Fibroblast of lung (primary cell): Measurements from ENCODE around the gene DNASE2B. TPM values are rescaled to one million over a fixed set of nuclear protein-coding genes. Genes with fewer than 3 reads are reported as not detected.
A peak's percentile ranks its signal among the peaks of the same experiment; 100 is the strongest.

Experiments used
- DNase-seq, 2 donors: peaks; one replicate each; pipeline versions ENCODE4 v3.0.0 to v3.0.0-alpha.2; 2010; ENCODE audit warnings: low read depth in 2 of 2
- H2AFZ ChIP-seq: 2 replicates; pipeline ENCODE4 v1.5.1; 2012; ENCODE audit warnings: low read length, control low read depth, inconsistent platforms
- H3K27ac ChIP-seq: 2 replicates; pipeline ENCODE4 v1.5.1; 2011; ENCODE audit warnings: low read length, control low read depth; ENCODE audit not compliant: insufficient read depth
- H3K27me3 ChIP-seq: 2 replicates; pipeline ENCODE4 v1.5.1; 2011; ENCODE audit warnings: mild to moderate bottlenecking, low read length; ENCODE audit not compliant: control insufficient read depth, insufficient read depth
- H3K36me3 ChIP-seq: 2 replicates; pipeline ENCODE4 v1.5.1; 2011; ENCODE audit warnings: low read length; ENCODE audit not compliant: control insufficient read depth, insufficient read depth
- H3K4me1 ChIP-seq: 2 replicates; pipeline ENCODE4 v1.5.1; 2011; ENCODE audit warnings: low read length; ENCODE audit not compliant: control insufficient read depth, insufficient read depth; ENCODE audit errors: extremely low read depth
- H3K4me2 ChIP-seq: 2 replicates; pipeline ENCODE4 v1.5.1; 2011; ENCODE audit warnings: low read length, control low read depth; ENCODE audit not compliant: insufficient read depth; ENCODE audit errors: extremely low read depth
- H3K4me3 ChIP-seq, 4 experiments: fragments of 200-600 bp in 1 of 4; sonication (generic) in 1 of 4; replicated peaks in 1 of 4; 2 replicates each; pipeline ENCODE4 v1.5.1; 2011 to 2016; ENCODE audit warnings: low read length in 4 of 4, low read depth in 3 of 4, mild to moderate bottlenecking in 3 of 4, control low read depth in 2 of 4, inconsistent platforms in 1 of 4, mixed read lengths in 1 of 4; ENCODE audit not compliant: insufficient read depth in 1 of 4; ENCODE audit errors: control extremely low read depth in 1 of 4
- H3K79me2 ChIP-seq: 2 replicates; pipeline ENCODE4 v1.5.1; 2012; ENCODE audit warnings: mild to moderate bottlenecking, low read length, inconsistent platforms; ENCODE audit not compliant: control insufficient read depth, insufficient read depth
- H3K9ac ChIP-seq: 2 replicates; pipeline ENCODE4 v1.5.1; 2011; ENCODE audit warnings: mild to moderate bottlenecking, low read length, control low read depth; ENCODE audit not compliant: insufficient read depth
- H3K9me3 ChIP-seq: 2 replicates; pipeline ENCODE4 v1.5.1; 2012; ENCODE audit warnings: low read depth, low read length; ENCODE audit not compliant: control insufficient read depth, insufficient read depth
- H4K20me1 ChIP-seq: 2 replicates; pipeline ENCODE4 v1.5.1; 2011; ENCODE audit warnings: low read length; ENCODE audit not compliant: control insufficient read depth, insufficient read depth; ENCODE audit errors: extremely low read depth
- EZH2 ChIP-seq: IDR thresholded peaks from 2 replicates; pipeline ENCODE4 v1.5.1; 2012; ENCODE audit warnings: low read length, control low read depth, mild to moderate bottlenecking; ENCODE audit errors: missing control alignments
- polyA plus RNA-seq, 2 donors: library from polyadenylated mRNA; depleted of rRNA in 1 of 2; stranded (reverse) in 1 of 2; unstranded in 1 of 2; fragments of >200 nt; gene quantifications; 2 replicates each; pipeline ENCODE4 v1.2.1, GENCODE V29; 2011 to 2012; ENCODE audit warnings: missing spikeins in 1 of 2
- total RNA-seq: library from RNA; depleted of rRNA; stranded (reverse); fragments of >200 nt; gene quantifications from 2 replicates; pipeline ENCODE4 v1.2.1, GENCODE V29; 2014
- TF ChIP-seq, protein P1 (sequence below), 2 donors: IDR thresholded peaks in 1 of 2; conservative IDR thresholded peaks in 1 of 2; 1 replicate in 1 of 2; 2 replicates in 1 of 2; pipeline ENCODE4 v1.5.1; 2011 to 2012; ENCODE audit warnings: low read length in 2 of 2, control low read depth in 1 of 2, inconsistent platforms in 1 of 2, low read depth in 1 of 2, mild to moderate bottlenecking in 1 of 2

The DNASE2B gene
- total and polyA plus RNA-seq, 2 donors (not counting 1 experiment from before 2014, with no cell fraction given), result not detected

DNA sequence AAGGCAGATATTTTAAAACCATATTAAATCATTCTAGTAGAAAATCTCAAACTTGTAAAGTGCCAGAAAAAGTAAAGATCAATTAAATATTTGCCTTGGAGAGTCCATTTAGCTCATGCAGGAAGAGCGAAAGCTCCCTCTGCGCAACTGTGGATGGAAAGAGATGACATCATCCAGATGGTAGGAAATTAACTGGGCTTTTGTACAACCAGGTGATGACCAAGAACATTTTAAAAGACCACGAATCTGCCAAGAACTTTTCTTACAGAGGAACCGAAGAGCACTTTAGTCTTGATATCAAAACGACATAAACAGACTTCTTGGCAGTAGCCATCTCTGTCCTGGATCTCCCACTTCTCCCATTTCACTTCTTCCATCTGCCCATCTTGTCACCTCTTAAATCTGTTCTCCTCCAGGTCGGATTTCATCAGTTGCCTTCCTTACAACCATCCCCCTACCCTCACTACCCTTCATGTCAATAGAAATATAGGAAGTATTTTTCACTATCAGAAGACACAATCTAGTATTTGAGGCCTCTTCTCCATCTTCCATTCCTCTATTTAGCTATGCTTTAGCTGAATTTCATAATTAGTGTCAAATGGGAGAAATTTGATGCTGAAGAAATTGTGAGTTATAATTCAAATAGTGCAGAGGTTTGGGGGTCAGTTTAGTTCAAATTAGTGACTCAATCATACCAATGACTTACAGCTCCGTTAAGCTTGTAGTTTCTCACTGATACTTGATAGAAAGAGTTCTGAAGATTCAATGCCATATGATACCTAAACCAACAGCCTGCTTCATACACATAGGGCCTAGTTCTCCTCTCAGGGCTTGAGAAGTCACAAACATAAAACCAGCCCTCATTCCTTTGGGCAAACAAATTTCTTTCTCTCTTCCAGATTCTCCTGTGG is 22.0 kb upstream of the DNASE2B start:
- Histone ChIP-seq H2AFZ (no peak overlapping the region), H3K9ac (no peak overlapping the region), H3K4me1 (peaks cover 20% of the 10 kb centered on the region), H3K9me3 (no peaks in the 10 kb centered on the region), H3K27me3 (no peaks in the 10 kb centered on the region), H3K79me2 (no peaks in the 10 kb centered on the region), H3K36me3 (no peaks in the 10 kb centered on the region), H3K27ac (no peak overlapping the region), H3K4me2 (no peak overlapping the region), H4K20me1 (no peaks in the 10 kb centered on the region), H3K4me3 (no peak overlapping the region)
- TF ChIP-seq, protein P1, sequence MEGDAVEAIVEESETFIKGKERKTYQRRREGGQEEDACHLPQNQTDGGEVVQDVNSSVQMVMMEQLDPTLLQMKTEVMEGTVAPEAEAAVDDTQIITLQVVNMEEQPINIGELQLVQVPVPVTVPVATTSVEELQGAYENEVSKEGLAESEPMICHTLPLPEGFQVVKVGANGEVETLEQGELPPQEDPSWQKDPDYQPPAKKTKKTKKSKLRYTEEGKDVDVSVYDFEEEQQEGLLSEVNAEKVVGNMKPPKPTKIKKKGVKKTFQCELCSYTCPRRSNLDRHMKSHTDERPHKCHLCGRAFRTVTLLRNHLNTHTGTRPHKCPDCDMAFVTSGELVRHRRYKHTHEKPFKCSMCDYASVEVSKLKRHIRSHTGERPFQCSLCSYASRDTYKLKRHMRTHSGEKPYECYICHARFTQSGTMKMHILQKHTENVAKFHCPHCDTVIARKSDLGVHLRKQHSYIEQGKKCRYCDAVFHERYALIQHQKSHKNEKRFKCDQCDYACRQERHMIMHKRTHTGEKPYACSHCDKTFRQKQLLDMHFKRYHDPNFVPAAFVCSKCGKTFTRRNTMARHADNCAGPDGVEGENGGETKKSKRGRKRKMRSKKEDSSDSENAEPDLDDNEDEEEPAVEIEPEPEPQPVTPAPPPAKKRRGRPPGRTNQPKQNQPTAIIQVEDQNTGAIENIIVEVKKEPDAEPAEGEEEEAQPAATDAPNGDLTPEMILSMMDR (conservative IDR thresholded peaks at IDR 0.05 in 1 of 2, IDR thresholded peaks at IDR 0.05 in 1 of 2; ENCODE audit: low read depth in 1 of 2, low read length in 2 of 2), result no peak
- peak; percentile 33 to 42 for DNase-seq

DNA sequence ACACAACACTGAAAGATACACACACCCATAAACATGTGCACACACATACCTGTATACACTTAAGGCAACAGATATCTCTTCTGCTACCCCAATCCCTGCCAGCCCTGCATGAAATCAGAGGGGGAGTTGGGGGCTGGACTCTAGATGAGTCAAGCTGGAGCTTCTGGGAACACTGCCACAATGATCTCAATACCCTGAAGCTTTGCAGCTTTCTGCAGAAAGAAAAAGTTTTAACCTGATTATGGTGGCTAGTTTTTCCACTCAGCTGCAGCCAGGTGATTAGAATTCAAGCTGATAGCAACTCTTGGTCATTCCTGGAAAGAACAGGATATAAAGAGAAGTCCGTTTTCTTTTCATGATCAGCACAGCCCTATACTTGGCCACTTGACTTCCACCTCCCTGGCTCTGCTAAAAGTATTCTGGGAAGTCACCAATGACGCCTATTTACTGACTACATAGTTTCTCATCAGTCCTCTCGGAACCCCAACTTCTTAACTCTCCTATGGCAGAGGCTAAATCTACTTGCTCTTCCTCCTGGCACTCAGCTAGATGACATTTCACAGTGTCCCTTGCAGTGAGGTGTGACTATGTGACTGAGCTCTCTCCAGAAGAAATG is 20.7 kb upstream of the DNASE2B start:
- Histone ChIP-seq H3K9me3 (no peaks in the 10 kb centered on the region), H3K4me3 (no peak overlapping the region), H3K9ac (no peak overlapping the region), H3K4me2 (no peak overlapping the region), H3K79me2 (no peaks in the 10 kb centered on the region), H3K4me1 (peaks cover 20% of the 10 kb centered on the region), H3K27ac (no peak overlapping the region), H2AFZ (no peak overlapping the region), H4K20me1 (no peaks in the 10 kb centered on the region), H3K27me3 (no peaks in the 10 kb centered on the region), H3K36me3 (no peaks in the 10 kb centered on the region)
- TF ChIP-seq, protein P1 (conservative IDR thresholded peaks at IDR 0.05 in 1 of 2, IDR thresholded peaks at IDR 0.05 in 1 of 2; ENCODE audit: low read depth in 1 of 2, low read length in 2 of 2), result no peak
- TF ChIP-seq EZH2, result no peak
- peak; percentile 87 to 93 for DNase-seq

DNA sequence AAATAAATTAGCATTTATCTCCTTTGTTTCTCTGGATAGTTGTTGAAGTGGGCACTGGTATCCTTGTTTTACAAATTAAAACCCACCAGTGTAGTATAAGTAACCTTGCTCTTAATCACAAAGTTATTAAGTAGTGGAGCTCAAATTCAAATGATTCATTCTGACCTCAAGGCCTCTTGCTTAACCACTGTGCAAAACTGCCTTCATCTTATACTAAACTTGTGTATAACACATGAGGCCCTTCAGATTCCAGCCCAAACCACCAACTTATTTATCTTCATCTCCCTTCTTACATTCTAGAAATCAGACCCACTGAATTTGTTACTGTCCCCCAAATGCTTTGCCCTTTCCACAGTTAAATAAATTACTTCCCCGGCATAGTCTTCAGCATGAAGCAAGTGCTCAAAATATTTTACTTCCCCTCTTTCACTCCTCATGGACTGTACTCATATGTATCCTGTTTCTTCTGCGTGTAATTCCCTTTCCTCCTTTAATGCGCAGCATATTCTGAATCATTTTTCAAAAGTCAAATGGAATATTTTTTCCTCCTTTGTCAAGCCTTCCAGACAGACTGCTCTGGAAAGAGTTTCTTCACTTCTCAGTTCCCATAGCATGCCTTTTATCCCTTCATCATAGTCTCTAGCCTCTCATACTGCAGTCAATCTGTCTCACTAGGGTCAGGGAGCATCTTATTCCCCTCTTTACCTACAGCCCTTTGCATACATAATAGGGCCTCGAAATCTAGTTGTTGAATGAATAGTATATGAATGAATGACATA is 19.0 kb upstream of the DNASE2B start:
- Histone ChIP-seq H3K27me3 (no peaks in the 10 kb centered on the region), H3K27ac (no peak overlapping the region), H2AFZ (no peak overlapping the region), H3K4me2 (no peak overlapping the region), H3K36me3 (no peaks in the 10 kb centered on the region), H3K9ac (no peak overlapping the region), H3K79me2 (no peaks in the 10 kb centered on the region), H3K9me3 (no peaks in the 10 kb centered on the region), H4K20me1 (no peaks in the 10 kb centered on the region), H3K4me1 (peaks cover 20% of the 10 kb centered on the region), H3K4me3 (no peak overlapping the region)
- peak; percentile 93 to 95 for DNase-seq
- TF ChIP-seq, protein P1 (conservative IDR thresholded peaks at IDR 0.05 in 1 of 2, IDR thresholded peaks at IDR 0.05 in 1 of 2; ENCODE audit: low read depth in 1 of 2, low read length in 2 of 2), result no peak
- TF ChIP-seq EZH2, result no peak
